NCI-H82 (cell line): ENCODE data around the gene ROR1.

Experiments used
- DNase-seq: peaks from one replicate; lab custom pipeline; 2025; lab: John Stamatoyannopoulos, UW

ROR1 gene

GRCh38 chr1:63884486-63884885 lies 110.7 kb downstream of the ROR1 start:
- no peak for DNase-seq

GRCh38 chr1:63885899-63886298 lies 112.1 kb downstream of the ROR1 start:
- no peak for DNase-seq

- DNase-seq, result no peak
Observed at GRCh38 chr1:63886340-63886739, 112.5 kb downstream of the ROR1 start.

GRCh38 chr1:63887809-63888208 lies 114.0 kb downstream of the ROR1 start:
- DNase-seq, result no peak

- no peak for DNase-seq
Observed at GRCh38 chr1:63888984-63889383, 115.2 kb downstream of the ROR1 start.

GRCh38 chr1:63890468-63890867 lies 116.7 kb downstream of the ROR1 start:
- DNase-seq, result no peak

- no peak for DNase-seq
Observed at GRCh38 chr1:63891060-63891690, 117.4 kb downstream of the ROR1 start.

GRCh38 chr1:63892632-63893395 lies 119.0 kb downstream of the ROR1 start:
- DNase-seq, result peak; percentile 56

GRCh38 chr1:63893976-63894375 lies 120.2 kb downstream of the ROR1 start:
- DNase-seq, result no peak

- no peak for DNase-seq
Observed at GRCh38 chr1:63894627-63895265, 120.9 kb downstream of the ROR1 start.

GRCh38 chr1:63896755-63897154 lies 122.9 kb downstream of the ROR1 start:
- no peak for DNase-seq

GRCh38 chr1:63898428-63899196 lies 124.8 kb downstream of the ROR1 start:
- no peak for DNase-seq

- no peak for DNase-seq
Observed at GRCh38 chr1:63901094-63901493, 127.3 kb downstream of the ROR1 start.

- no peak for DNase-seq
Observed at GRCh38 chr1:63902844-63903589, 129.2 kb downstream of the ROR1 start.

GRCh38 chr1:63903947-63904610 lies 130.3 kb downstream of the ROR1 start:
- no peak for DNase-seq

- DNase-seq, result peak; percentile 84
Observed at GRCh38 chr1:63904826-63905225, 131.0 kb downstream of the ROR1 start.

GRCh38 chr1:63906047-63906704 lies 132.4 kb downstream of the ROR1 start:
- peak; percentile 56 for DNase-seq

GRCh38 chr1:63907051-63907450 lies 133.2 kb downstream of the ROR1 start:
- DNase-seq, result no peak

- DNase-seq, result no peak
Observed at GRCh38 chr1:63908016-63908415, 134.2 kb downstream of the ROR1 start.

- DNase-seq, result no peak
Observed at GRCh38 chr1:63909526-63909925, 135.7 kb downstream of the ROR1 start.

- no peak for DNase-seq
Observed at GRCh38 chr1:63911049-63911448, 137.2 kb downstream of the ROR1 start.
